HFFc6 (cell line): ENCODE results near the gene DLX5. TPM values are rescaled to one million over a fixed set of nuclear protein-coding genes. Genes with fewer than 3 reads are reported as not detected.

Source experiments
- DNase-seq: peaks from one replicate; pipeline ENCODE4 v3.0.0-alpha.2; 2018
- H3K27ac Mint-ChIP-seq: 2 replicates; pipeline ENCODE4 v1.8.0; 2020; ENCODE audit warnings: mild to moderate bottlenecking, mixed read lengths
- H3K27me3 Mint-ChIP-seq: 2 replicates; pipeline ENCODE4 v1.8.0; 2021; ENCODE audit warnings: mild to moderate bottlenecking, moderate library complexity, mixed read lengths; ENCODE audit not compliant: insufficient read depth
- H3K36me3 Mint-ChIP-seq: 2 replicates; pipeline ENCODE4 v1.8.0; 2021; ENCODE audit warnings: low read depth, mixed read lengths
- H3K4me1 Mint-ChIP-seq: 2 replicates; pipeline ENCODE4 v1.8.0; 2020; ENCODE audit warnings: low read depth, mixed read lengths
- H3K4me3 Mint-ChIP-seq: 2 replicates; pipeline ENCODE4 v1.8.0; 2020; ENCODE audit warnings: mild to moderate bottlenecking, moderate library complexity, mixed read lengths
- H3K9me3 Mint-ChIP-seq: 2 replicates; pipeline ENCODE4 v1.8.0; 2020; ENCODE audit warnings: mild to moderate bottlenecking, mixed read lengths
- CTCF ChIP-seq: fragments of 200-600 bp; sonication (generic); IDR thresholded peaks from 2 replicates; pipeline ENCODE4 v1.5.0; 2021; ENCODE audit warnings: antibody characterized with exemption, mild to moderate bottlenecking
- total RNA-seq, 6 experiments: library from RNA; stranded (reverse); fragmentation: NEBNext Ultra II Directional; extraction: Animal tissue kit (Norgen Biotek cat#: 25700); gene quantifications; 2 replicates in 1 of 6; 3 replicates in 5 of 6; pipeline ENCODE4 v1.2.3, GENCODE V29; 2021

DLX5 gene
- total RNA-seq, 6 experiments from 2014 or later, result not detected

GRCh38 chr7:97007583-97007861 lies 17.1 kb downstream of the DLX5 start:
- no peak for TF ChIP-seq CTCF
- Mint-ChIP-seq H3K27me3 (peaks cover 51% of the 10 kb centered on the region), H3K27ac (no peak overlapping the region), H3K36me3 (no peaks in the 10 kb centered on the region; the same call in 1 of the 2 replicates), H3K4me3 (no peak overlapping the region), H3K4me1 (no peaks in the 10 kb centered on the region), H3K9me3 (no peaks in the 10 kb centered on the region)
- no peak for DNase-seq

GRCh38 chr7:97006816-97007582 lies 17.6 kb downstream of the DLX5 start:
- no peak overlapping the region for H3K27ac Mint-ChIP-seq
- no peaks in the 10 kb centered on the region for H3K4me1 Mint-ChIP-seq
- no peaks in the 10 kb centered on the region for H3K9me3 Mint-ChIP-seq
- no peaks in the 10 kb centered on the region; the same call in 1 of the 2 replicates for H3K36me3 Mint-ChIP-seq
- TF ChIP-seq CTCF, result no peak
- H3K27me3 Mint-ChIP-seq, result peaks cover 54% of the 10 kb centered on the region
- H3K4me3 Mint-ChIP-seq, result no peak overlapping the region
- no peak for DNase-seq

DNA sequence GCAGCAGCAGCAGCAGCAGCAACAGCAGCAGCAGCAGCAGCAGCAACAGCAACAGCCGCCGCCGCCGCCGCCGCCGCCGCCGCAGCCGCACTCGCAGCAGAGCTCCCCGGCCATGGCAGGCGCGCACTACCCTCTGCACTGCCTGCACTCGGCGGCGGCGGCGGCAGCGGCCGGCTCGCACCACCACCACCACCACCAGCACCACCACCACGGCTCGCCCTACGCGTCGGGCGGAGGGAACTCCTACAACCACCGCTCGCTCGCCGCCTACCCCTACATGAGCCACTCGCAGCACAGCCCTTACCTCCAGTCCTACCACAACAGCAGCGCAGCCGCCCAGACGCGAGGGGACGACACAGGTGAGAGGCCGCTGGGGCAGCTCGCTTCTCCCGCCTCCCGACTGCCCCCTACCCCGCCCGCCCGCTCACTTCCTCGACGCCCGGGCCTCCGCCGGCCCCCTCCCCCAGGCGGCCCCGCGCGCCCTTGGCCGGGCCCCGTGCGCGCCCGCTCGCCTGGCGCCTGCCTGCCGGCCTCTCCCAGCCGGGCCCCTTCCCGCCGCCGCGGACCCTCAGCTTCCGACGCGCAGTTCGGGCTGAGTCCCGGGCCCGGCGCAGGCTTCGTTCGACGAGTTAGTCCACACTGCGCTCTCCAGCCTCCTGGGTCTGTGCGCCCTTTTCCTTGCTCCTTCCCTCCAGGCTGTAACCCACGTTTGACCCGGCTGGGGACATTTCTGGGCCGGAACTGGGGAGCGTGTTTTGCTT lies 18.4 kb downstream of the DLX5 start:
- peak overlapping the region; percentile 42 for H3K4me3 Mint-ChIP-seq
- TF ChIP-seq CTCF, result no peak
- H3K4me1 Mint-ChIP-seq, result no peaks in the 10 kb centered on the region
- DNase-seq, result no peak
- H3K36me3 Mint-ChIP-seq, result no peaks in the 10 kb centered on the region; the same call in 1 of the 2 replicates
- H3K27me3 Mint-ChIP-seq, result peaks cover 52% of the 10 kb centered on the region
- no peaks in the 10 kb centered on the region for H3K9me3 Mint-ChIP-seq
- H3K27ac Mint-ChIP-seq, result no peak overlapping the region

- H3K9me3 Mint-ChIP-seq, result no peaks in the 10 kb centered on the region
- H3K27ac Mint-ChIP-seq, result no peak within 1 kb of the TSS
- peaks cover 50% of the 10 kb centered on the region for H3K27me3 Mint-ChIP-seq
- H3K4me3 Mint-ChIP-seq, result peak within 1 kb of the TSS; percentile 42
- DNase-seq, result no peak
- no peaks in the 10 kb centered on the region for H3K4me1 Mint-ChIP-seq
- no peaks in the 10 kb centered on the region; the same call in 1 of the 2 replicates for H3K36me3 Mint-ChIP-seq
- TF ChIP-seq CTCF, result no peak
Measured at GRCh38 chr7:97005183-97006054, 19.2 kb downstream of the DLX5 start, which contains the start of gene DLX6. Gene DLX6 (plus strand): TSS chr7:97005553. CDS start chr7:97005978, 425 bp downstream.
